Measurements from ENCODE around the gene WDR70.

DNA sequence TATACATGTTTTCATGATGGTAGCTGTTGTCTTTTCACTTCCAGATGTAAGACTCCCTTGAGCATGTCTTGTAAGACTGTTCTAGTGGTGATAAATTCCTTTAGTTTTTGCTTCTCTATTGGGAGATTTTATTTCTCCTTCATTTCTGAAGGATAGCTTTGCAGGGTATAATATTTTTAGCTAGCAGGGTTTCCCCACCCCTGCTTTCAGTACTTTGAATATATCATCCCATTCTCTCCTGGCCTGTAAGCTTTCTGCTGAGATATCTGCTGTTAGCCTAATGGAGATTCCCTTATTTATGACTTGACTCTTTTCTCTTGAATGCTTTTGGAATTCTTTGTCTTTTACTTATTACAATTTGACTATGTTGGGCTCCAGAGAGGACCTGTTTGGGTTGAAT is 249.8 kb downstream of the WDR70 start:
- TF ChIP-seq, protein P1, sequence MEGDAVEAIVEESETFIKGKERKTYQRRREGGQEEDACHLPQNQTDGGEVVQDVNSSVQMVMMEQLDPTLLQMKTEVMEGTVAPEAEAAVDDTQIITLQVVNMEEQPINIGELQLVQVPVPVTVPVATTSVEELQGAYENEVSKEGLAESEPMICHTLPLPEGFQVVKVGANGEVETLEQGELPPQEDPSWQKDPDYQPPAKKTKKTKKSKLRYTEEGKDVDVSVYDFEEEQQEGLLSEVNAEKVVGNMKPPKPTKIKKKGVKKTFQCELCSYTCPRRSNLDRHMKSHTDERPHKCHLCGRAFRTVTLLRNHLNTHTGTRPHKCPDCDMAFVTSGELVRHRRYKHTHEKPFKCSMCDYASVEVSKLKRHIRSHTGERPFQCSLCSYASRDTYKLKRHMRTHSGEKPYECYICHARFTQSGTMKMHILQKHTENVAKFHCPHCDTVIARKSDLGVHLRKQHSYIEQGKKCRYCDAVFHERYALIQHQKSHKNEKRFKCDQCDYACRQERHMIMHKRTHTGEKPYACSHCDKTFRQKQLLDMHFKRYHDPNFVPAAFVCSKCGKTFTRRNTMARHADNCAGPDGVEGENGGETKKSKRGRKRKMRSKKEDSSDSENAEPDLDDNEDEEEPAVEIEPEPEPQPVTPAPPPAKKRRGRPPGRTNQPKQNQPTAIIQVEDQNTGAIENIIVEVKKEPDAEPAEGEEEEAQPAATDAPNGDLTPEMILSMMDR (IDR thresholded peaks at IDR 0.05): no peak
- no peak for TF ChIP-seq POLR2A (IDR thresholded peaks at IDR 0.05)

Data from ovary (tissue), 3 donors.